Epithelial cell of proximal tubule (primary cell): ENCODE measurements around the gene MTUS2. TPM values are rescaled to one million over a fixed set of nuclear protein-coding genes. Genes with fewer than 3 reads are reported as not detected.

Experiments
- DNase-seq: peaks from one replicate; pipeline ENCODE4 v3.0.0-alpha.2; 2011; ENCODE audit warnings: low read depth
- H3K4me3 ChIP-seq: 2 replicates; pipeline ENCODE4 v1.5.1; 2011; ENCODE audit warnings: low read depth, mild to moderate bottlenecking, low read length
- total RNA-seq: library from RNA; depleted of rRNA; stranded (reverse); fragments of >200 nt; gene quantifications from 2 replicates; pipeline ENCODE4 v1.2.3, GENCODE V29; 2015
- TF ChIP-seq, protein P1 (sequence below): conservative IDR thresholded peaks from 2 replicates; pipeline ENCODE4 v1.5.1; 2012; ENCODE audit warnings: low read depth, mild to moderate bottlenecking, low read length

MTUS2 gene
- total RNA-seq, 1 donor from 2014 or later, result not detected

DNA sequence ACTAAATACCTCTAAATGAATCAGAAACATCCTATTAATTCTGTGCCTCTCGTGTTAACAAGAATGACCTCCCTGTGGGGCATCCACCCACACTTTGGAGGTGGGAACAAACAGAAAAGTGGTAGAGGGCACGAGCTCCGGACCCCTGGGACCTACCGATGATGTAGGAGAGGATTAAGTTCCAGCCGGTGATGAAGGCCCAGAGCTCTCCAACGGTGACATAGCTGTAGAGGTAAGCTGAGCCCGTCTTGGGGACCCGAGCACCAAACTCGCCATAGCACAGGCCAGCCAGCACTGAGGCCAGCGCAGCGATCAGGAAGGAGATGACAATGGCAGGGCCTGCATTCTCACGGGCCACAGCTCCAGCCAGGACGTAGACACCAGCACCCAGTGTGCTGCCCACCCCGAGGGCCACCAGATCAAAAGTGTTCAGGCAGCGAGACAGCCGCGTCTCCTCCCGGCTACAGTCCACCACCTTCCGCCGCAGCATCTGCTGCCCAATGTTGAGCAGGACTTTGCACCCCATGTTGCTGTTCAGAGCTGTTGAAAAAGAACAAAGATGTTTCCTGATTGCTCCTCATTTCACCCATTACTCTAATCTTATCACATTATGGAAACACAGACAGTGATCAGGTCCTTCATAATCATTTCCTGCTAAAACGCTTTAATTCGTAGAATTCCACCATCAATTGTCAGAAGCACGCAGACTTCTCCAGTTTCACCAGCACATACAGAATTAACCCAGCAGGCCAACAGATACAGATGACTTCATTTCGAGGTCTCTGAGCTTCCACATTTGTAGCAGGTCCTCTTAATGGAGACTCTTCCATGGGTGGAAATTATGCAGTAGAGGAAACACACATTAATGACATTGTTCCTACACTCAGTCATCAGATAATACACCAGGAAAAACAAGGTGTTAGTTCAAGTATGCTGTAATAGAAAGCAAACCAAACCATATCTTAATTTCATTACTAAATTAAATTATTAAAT lies 715.8 kb downstream of the MTUS2 start:
- TF ChIP-seq, protein P1, sequence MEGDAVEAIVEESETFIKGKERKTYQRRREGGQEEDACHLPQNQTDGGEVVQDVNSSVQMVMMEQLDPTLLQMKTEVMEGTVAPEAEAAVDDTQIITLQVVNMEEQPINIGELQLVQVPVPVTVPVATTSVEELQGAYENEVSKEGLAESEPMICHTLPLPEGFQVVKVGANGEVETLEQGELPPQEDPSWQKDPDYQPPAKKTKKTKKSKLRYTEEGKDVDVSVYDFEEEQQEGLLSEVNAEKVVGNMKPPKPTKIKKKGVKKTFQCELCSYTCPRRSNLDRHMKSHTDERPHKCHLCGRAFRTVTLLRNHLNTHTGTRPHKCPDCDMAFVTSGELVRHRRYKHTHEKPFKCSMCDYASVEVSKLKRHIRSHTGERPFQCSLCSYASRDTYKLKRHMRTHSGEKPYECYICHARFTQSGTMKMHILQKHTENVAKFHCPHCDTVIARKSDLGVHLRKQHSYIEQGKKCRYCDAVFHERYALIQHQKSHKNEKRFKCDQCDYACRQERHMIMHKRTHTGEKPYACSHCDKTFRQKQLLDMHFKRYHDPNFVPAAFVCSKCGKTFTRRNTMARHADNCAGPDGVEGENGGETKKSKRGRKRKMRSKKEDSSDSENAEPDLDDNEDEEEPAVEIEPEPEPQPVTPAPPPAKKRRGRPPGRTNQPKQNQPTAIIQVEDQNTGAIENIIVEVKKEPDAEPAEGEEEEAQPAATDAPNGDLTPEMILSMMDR, result no peak
- no peak for DNase-seq

GRCh38 chr13:29536853-29537252 lies 716.7 kb downstream of the MTUS2 start:
- no peak for DNase-seq
- TF ChIP-seq, protein P1, result no peak
- H3K4me3 ChIP-seq, result no peak overlapping the region

More for the DNA sequence above, 715.8 kb downstream of the MTUS2 start:
- H3K4me3 ChIP-seq, result no peak overlapping the region

GRCh38 chr13:29537736-29538651 lies 717.9 kb downstream of the MTUS2 start:
- no peak for DNase-seq
- TF ChIP-seq, protein P1, result no peak
- no peak overlapping the region for H3K4me3 ChIP-seq

DNA sequence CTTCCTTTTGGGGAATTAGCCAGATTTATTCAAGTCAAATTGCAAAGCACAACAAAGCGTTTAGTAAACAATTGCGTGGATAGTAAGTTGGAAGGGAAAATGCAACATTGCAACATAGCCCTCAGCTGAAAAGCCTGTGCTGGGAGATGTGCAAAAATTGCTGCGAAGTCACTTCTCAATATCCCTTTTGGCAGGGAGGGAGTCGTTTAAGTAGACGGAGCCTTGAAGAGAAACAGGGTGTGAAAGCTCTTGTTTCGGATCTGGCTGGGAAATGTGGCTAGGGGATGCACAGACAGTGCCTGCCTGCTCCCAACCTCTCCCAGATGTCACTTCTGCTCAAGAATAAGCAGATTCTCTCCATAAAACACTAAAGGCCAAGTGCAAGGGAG lies 718.5 kb downstream of the MTUS2 start:
- H3K4me3 ChIP-seq, result no peak overlapping the region
- TF ChIP-seq, protein P1, result no peak
- DNase-seq, result no peak

GRCh38 chr13:29539856-29540255 lies 719.7 kb downstream of the MTUS2 start:
- H3K4me3 ChIP-seq, result no peak overlapping the region
- no peak for DNase-seq
- TF ChIP-seq, protein P1, result no peak

DNA sequence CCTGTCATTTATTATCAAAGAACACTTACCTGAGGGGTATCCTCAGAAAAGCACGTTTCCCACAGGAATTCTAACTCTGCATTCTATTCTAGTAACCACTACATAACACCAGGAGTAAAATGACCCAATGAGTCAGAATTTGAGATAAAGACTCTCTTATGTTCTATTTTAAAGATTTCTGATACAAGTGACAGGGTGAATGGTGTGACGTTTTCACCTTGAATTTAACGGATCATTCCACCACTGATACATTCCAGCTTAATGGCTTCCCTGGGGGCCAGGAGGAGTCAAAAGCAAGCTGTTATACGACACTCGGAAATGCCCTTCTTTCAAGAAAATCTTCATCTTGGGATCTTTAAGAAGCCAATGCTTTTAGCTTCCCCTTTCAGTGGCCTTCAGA lies 720.2 kb downstream of the MTUS2 start:
- DNase-seq, result no peak
- H3K4me3 ChIP-seq, result no peak overlapping the region
- TF ChIP-seq, protein P1, result no peak
